Measurements from ENCODE around the gene ADD1.

Gene ADD1

DNA sequence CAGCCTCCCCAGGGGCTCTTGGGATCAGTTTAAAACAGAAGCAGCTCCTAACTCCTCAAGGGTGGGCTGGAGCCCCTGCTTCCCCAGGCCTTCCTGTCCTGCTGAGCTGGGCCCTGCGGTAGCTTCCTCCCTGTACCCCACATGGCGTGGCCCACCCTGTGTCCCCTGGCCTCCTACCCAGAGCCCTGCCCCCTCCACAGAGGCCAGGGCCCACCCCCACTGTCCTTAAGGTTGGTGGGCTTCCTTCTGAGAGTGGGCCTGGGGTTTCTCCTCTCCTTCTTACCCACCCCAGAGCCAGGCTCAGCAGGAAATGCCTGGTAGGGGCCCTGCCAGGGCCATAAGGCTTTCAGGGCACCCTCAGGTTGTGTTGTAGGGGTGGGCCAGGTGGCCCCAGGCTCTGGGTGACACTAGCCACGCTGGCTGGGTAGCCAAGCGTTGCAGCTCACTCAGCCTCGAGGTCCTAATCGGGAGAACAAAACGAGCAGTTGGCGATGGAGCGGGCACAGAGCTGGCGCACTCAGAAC is 39.1 kb upstream of the ADD1 start:
- no peak for DNase-seq
- in situ Hi-C loops (cut with HindIII; ENCODE audit: low pct_ligation_motif_present, low pct_unique_long_range_greater_than_20kb, low sequenced_read_pairs) = no loop called here

DNA sequence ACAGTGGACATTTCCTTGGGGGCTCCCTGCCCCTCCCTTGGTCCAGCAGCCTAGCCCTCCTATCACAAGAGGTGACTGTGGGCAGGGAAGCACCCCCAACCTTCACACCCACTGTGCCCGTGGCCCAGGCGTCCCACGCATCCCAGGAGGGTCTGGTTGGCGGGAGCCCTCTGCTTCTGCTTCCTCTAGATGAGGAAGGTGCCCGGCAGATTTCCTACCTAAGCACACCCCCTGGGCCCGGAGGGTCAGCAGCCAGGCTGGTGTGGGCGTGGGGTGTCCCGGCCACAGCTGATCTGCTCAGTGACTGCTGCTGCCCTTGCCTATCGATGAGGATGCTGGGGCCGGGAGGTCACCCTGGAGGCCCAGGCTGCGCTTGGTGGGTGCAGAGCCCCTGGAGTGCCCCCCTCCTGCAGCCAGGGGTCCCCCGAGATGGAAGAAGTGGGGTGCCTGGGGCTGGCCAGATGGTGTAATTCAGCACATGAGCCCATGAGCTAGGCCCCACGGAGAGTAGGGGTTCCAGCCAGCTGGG is 38.6 kb upstream of the ADD1 start:
- in situ Hi-C loops (cut with HindIII; ENCODE audit: low pct_ligation_motif_present, low pct_unique_long_range_greater_than_20kb, low sequenced_read_pairs) = no loop called here

DNA sequence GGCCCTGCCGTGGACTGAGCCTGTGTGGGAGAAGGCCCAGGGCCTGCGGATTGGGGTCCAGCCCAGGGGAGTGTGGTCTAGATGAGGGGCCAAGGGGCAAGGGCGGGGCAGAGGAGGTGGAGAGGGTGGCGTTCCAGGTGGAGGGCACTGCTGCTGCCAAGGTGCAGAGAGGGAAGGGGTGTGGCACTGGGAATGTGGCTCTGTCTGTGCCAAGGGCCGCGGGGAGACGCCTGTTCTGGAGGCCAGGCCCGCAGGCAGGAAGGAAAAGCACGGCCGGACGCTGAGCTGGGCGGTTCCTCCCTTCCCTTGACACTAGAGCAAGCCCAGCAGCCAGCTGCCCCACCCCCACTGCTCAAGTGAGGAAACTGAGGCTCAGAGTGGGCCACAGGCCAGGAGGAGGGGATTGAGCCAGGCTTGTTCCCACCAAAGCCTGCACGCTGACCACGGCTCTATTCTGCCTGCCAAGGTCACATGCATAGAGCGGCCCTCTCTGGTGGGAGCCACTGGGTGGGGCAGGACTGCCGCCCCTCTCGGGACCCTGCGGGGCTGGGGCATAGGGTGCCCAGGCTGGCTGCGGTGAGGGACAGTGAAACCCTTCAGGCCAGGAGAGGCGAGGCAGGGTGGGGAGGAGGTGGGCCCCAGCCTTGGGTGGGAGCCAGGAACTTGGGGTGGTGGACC is 37.8 kb upstream of the ADD1 start:
- in situ Hi-C loops (cut with HindIII; ENCODE audit: low pct_ligation_motif_present, low pct_unique_long_range_greater_than_20kb, low sequenced_read_pairs) = no loop called here
- DNase-seq = no peak

More for the DNA sequence above, 38.6 kb upstream of the ADD1 start:
- no peak for DNase-seq

DNA sequence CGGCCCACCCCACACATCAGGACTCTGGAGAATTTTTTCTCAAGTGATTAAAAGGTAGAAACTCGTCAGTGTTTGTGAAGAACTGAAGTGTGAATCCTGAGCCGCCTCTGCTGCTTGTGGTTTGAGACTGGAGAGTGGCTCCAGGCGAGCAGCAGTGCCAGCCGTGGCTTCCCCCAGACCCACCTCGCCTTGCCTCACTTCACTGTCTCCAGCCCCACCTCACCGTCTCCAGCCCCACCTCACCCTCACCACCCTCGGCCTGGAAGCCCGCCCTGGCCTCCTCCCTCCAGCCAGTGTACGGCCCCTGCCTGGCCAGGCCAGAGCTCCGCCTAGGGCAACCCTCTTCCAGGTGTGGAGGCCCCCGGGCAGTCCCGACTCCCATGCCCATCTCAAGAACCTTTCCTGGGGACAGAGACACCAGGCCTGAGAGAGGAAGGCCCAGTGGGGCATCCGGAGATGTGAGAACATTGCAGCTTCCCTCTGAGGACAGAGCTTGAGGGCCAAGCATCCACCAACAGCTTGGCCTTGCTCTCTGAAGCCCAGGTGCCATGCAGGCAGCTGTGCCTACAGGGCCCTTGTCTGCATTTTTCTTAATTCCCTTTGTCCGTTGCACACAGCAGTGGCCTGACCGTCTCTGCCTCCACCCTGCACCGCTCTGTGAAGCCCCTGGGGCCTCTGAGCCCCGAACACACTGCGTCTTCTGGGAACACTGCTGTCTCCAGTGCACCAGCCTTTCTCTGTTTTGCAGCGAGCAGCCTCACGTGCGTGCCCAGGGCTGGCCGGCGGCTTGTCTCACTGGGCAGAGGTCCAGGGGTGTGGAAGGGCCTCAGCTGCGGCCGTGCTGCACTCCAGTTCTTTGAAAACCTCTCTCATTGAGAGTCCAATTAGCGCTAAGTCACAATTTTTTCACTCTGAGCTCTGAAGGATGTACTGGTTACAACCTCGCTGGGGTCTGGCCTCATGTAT is 37.0 kb upstream of the ADD1 start:
- no peak for DNase-seq
- in situ Hi-C loops (cut with HindIII; ENCODE audit: low pct_ligation_motif_present, low pct_unique_long_range_greater_than_20kb, low sequenced_read_pairs) = no loop called here

DNA sequence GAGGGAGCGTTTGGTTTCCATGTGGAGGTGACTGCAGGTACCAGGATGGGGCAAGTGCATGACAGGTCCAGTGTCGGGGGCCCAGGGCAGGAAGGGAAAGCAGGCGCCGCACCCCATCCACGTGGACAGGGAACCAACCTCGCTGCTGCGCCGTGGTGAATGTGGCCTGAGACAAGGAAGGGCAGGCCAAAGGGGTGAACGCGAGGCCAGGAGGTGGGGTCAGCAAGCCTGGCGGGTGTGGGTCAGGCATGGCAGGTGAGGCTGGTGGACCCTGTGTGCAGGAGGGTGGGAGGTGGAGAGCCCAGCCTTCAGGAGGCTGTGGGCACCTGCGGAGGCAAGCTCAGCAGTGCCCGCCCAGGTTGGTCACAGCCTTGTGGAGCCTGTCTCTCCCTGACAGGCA is 36.1 kb upstream of the ADD1 start:
- no peak for DNase-seq
- in situ Hi-C loops (cut with HindIII; ENCODE audit: low pct_ligation_motif_present, low pct_unique_long_range_greater_than_20kb, low sequenced_read_pairs) = no loop called here

DNA sequence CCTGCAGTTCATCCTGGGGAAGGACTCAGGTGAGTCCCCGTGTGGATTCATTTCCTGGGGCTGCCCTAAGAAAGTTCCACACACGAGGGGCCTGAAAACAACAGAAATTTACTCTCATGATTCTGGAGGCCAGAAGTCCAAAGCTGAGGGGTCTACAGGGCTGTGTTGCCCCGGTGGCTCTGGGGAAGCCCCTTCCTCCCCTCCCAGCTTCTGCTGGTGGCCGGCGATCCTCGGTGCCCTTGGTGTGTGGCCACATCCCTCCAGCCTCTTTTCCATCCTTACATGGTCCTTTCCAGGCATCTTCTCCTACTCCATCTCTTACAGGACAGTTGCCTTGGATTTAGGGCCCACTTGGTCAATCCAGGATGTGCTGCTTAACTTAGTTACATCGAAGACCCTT is 35.6 kb upstream of the ADD1 start:
- in situ Hi-C loops (cut with HindIII; ENCODE audit: low pct_ligation_motif_present, low pct_unique_long_range_greater_than_20kb, low sequenced_read_pairs) = no loop called here
- no peak for DNase-seq

DNA sequence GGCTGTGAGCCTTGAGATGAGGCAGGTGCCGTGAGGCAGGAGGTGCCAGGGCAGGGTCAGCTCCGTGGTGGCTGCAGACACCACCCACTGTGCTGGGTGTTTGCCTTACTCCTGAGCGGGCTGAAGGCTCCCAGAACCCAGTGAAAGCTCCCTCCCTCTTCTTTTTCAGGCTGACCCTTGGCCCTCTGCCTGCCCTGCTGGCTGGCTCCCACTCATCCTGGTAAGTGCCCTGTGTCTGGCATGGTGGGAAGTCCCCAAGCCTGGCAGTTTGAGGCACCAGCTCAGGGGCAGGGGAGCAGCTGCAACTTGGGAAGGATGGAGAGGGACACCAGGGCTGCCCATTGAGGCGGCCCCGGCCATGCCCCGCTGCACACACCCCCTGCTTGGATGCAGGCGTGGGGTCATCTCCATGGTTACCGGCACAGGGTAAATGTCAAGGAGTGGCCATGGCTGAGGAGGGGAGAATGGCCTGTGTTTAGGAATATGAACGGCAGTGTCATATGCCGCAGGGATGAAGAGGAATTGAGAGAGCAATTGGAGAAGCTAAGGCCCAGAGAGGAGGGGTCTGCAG is 33.9 kb upstream of the ADD1 start:
- in situ Hi-C loops (cut with HindIII; ENCODE audit: low pct_ligation_motif_present, low pct_unique_long_range_greater_than_20kb, low sequenced_read_pairs) = no loop called here
- no peak for DNase-seq

DNA sequence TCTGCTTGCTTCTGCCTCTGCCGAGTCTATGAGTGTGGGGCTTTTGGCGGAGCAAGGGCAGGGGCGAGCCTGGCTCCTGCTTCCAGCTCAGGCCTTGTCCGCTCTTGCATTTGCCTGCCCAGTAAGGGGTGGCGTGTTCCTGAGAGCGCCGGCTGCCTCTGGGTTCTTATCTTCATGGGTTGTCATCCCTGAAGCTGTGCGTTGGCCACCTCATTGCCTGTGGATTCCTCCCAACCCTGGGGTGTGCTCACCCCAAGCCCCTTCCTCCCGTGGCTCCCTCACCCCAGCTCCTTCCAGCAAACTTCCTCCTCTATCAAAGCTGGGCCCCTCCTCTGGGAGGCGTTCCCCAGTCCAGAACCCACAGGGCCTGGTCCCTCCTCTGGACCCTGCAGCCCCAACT is 33.3 kb upstream of the ADD1 start:
- in situ Hi-C loops (cut with HindIII; ENCODE audit: low pct_ligation_motif_present, low pct_unique_long_range_greater_than_20kb, low sequenced_read_pairs) = no loop called here
- DNase-seq = no peak

DNA sequence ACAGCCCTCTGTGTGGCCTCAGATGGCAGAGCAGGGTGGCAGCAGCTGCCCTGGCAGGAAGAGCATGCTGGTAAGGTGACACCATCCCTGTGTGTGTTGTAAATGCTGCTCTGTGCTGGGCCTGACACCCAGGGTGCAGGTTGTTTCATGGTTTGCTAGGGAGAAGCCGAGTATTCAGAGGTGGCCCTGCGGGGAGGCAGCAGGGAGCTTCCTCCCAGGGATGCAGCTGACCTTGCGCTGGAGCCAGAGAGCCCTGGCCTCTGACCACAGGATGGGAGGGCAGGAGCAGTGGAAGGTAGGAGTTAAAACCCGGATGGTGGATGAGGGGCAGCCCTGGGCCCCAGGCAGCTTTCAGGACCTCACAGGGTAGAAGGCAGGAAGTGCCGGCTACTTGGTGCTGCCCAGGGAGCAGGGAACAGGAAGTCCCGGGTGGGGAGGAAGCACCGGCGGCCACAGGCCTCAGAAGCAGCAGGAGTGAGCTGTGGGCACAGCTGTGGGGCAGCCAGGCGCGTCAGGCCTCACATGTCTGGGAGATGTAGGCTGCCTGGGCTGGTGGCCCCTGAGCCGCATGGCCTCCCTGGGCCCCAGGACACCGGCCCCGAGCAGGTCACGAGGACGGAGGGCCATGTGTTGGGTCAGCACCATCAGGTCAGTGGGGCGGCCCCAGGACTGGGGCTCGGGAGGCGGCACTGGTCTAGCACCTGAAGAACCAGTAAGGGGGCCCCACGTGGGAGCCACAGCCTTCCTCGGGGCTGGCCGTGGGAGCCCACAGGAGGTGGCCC is 31.6 kb upstream of the ADD1 start:
- peak; percentile 84 for DNase-seq
- in situ Hi-C loops (cut with HindIII; ENCODE audit: low pct_ligation_motif_present, low pct_unique_long_range_greater_than_20kb, low sequenced_read_pairs) = no loop called here

DNA sequence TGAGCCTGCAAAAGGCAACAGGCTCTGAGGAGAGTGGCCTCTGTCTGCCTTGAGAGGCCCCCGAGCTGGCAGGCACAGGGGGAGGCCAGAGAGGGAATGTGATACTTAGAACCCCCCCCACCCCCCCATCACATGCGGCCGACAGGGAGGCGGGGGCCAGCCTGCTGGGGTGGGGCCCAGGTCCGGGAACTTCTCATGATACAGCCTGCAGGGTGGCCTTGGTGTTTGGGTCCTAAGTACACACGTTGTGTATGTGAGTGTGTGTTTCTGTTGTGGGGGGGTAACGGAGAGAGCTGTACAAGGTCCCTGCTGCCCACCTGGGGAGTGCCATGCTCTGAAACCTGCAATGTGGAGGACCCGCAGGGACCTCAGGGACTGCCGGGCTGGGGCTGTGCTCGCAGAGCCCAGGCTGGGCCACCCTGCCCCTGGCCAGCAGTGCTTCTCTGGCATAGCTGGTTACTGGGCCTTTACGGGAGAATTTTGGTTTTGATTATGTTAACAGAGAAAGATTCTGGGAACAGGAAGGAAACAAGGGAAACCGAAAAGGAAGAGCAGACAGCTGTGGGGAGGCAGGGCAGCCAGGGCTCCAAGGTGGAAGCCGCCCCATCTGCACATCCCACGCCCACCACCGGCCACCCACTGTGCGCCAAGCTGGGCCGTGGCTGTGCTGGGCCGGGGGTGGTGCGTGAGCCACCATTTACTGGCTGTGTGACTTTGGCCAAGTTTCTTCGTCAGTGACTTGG is 30.9 kb upstream of the ADD1 start:
- DNase-seq = no peak
- in situ Hi-C loops (cut with HindIII; ENCODE audit: low pct_ligation_motif_present, low pct_unique_long_range_greater_than_20kb, low sequenced_read_pairs) = no loop called here

DNA sequence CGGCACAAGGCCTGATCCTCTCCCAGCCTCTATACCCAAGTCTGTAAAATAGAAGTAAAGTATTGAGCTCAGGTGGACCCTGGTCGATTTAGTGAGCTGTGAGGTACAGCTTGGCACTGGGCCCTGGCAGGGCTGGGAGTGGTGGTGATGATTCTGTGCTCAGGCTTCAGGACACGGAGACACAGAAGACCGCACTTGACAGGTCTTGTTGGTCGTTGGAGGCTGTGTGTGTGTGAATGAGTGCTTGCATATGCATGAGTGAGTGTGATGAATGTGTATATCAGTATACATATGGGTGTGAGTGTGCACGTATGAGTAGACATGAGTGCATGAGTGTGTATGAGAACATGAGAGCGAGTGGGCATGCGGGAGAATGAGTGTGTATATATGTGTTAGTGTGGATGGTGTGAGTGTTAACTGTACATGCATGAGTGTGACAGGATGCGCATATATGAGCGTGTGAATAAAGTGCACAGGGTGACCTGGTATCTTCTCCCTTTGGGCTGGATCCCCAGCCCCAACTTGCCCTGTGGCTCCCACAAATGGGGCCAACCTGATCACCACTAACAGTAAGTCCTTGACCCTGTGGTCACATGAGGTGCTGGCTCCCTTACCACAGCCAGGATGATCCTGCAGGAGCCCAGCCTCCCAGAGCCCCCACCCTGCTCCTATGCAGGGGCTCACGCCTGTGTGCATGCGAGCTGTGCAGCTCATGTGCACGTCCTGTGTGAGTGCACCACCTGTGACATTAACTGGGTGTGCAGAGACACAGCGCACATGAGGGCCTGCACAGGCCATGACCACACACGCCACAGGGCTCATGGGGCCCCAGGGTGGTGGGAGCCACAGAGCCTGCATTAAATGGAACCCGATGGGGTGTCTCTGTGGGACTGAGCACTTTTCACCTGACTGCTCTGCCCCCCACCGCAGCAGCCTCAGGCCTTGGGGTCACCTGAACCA is 29.9 kb upstream of the ADD1 start:
- DNase-seq = no peak
- in situ Hi-C loops (cut with HindIII; ENCODE audit: low pct_ligation_motif_present, low pct_unique_long_range_greater_than_20kb, low sequenced_read_pairs) = no loop called here

DNA sequence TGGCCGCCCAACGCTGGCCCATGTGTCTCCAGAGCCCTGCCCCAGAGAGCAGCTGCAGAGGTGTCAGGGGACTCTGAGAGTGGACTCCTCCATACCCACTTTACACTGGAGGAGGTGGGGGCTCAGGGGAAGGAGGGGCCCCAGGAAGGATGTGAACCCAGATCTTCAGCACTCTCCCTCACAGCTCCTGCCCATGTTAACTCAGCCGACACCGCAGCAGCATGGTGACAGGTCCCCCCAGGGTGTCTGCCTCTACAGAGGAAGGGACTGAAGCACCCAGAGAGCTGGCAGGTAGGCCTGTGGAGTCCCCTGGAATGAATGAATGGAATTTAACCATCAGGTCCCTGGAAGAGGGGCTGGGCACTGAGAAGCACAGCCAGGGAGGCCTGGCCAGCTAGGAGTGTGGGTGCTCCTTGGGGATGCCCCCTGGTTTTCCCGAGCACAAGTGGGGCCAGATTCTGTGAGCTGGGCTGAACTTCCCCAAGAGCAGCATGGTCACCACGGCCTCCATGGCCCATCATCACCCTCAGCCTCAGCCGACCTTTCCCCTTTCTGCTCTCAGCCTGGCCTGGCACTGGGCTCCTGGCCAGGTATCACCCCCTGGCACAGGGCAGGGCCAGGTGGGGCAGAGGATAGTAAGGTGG is 28.9 kb upstream of the ADD1 start:
- DNase-seq = no peak
- in situ Hi-C loops (cut with HindIII; ENCODE audit: low pct_ligation_motif_present, low pct_unique_long_range_greater_than_20kb, low sequenced_read_pairs) = no loop called here

DNA sequence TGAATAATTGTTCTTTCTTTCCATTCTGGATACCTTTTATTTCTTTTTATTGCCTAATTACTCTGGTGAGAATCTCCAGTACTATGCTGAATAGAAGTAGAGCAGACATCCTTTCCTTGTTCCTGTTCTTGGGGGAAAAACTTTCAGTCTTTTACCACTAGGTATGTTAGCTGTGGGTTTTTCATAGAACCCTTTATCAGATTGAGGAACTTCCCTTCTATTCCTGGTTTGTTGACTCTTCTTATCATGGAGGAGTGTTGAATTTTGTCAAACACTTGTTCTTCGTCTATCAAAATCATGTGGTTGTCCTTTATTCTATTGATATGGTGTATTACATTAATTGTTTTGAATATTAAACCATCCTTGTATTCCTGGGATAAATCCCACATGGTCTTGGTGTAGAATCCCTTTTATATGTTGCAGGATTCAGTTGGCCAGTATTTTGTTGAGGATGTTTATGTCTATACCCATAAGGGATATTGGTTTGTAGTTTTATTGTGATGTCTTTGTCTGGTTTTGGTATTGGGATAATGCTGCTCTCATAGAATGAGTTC is 27.2 kb upstream of the ADD1 start:
- no peak for DNase-seq
- in situ Hi-C loops (cut with HindIII; ENCODE audit: low pct_ligation_motif_present, low pct_unique_long_range_greater_than_20kb, low sequenced_read_pairs) = no loop called here

DNA sequence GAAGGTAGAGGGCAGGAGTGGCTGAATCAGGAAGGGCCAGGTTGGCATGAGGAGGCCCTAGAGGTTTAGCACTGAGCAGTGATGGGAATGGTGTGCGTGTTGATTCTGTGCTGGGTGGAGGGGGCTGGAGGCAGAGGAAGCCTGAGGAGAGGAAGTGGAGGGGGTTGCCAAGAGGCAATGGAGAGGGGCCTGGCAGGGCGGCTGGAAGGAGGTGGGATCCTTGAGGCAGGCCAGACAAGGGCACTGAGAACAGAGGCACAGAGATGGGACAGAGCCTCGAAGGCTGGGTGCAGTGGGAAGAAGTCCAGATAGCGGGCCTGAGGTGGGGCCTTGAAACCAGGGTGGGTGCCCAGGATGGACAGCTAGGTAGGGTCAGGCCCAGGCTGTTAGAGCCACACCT is 26.5 kb upstream of the ADD1 start:
- no peak for DNase-seq
- in situ Hi-C loops (cut with HindIII; ENCODE audit: low pct_ligation_motif_present, low pct_unique_long_range_greater_than_20kb, low sequenced_read_pairs) = no loop called here

DNA sequence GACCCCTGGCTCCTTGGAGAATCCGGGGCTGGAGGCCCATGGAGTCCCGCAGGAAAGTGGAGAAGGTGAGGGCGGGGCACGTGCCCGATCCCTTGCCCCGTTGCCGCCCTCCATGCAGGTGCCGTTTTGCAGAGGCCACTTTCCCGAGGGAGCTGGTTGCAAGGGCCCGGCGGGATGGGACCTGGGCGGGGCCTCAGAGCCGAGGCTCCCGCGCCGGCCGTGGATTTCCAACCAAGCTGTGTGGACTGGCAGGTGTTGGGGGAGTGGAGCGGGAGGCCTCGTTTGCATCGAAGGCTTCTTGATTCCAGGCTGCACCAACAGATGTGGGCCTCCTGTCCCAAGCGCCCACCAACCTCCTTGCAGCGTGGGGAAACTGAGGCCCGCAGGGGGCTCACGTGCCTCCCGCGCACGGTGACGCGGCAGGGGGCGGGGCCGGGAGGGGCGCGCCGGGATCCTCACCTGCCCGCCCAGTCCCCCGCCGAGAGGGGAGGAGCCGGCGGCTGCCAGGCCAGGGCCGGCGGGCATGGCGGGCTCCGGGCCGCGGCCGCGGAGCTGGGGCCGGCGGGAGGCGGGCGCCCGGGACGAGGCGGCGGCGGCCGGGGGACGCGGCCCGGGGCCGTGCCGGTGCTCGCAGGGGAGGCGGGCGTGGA is 25.8 kb upstream of the ADD1 start:
- peak; percentile 51 for DNase-seq
- in situ Hi-C loops (cut with HindIII; ENCODE audit: low pct_ligation_motif_present, low pct_unique_long_range_greater_than_20kb, low sequenced_read_pairs) = no loop called here

All from ACHN (cell line).